ENCODE results near the gene TPRKB. TPM values are rescaled to one million over a fixed set of nuclear protein-coding genes. Genes with fewer than 3 reads are reported as not detected.
"Not testable (repeated sequence)": the region's sequence is repeated elsewhere in the genome, so short reads cannot be mapped to it uniquely, and the experiment has no call there.

Gene TPRKB
- total and polyA plus RNA-seq, 4 donors = 21.3 to 76.5 (median 40.9) TPM

- not testable (repeated sequence) for DNase-seq; H3K27ac ChIP-seq (ENCODE audit: low read depth in 1 of 2, low read length in 2 of 2); H3K9me3 ChIP-seq (ENCODE audit: control insufficient read depth, low read length); H3K4me3 ChIP-seq (ENCODE audit: low read length in 2 of 2); ATAC-seq (ENCODE audit: low FRiP score); H3K4me1 ChIP-seq (ENCODE audit: control insufficient read depth in 1 of 2, insufficient read depth in 2 of 2, low read length in 2 of 2); H3K36me3 ChIP-seq (ENCODE audit: control insufficient read depth in 1 of 2, insufficient read depth in 2 of 2, low read length in 1 of 2); H3K27me3 ChIP-seq (ENCODE audit: control insufficient read depth in 1 of 2, insufficient read depth in 2 of 2, low read length in 1 of 2)
- intact Hi-C loops (cut with DNase I) = loop anchor here in 1 of 2 donors (10.0 kb wide), 1 partner anchor 90 kb away; no protein-coding TSS in a partner anchor
- 55 to 64% methylated on average over 9 of the region's 9 CpGs for WGBS, 2 donors
Measured at GRCh38 chr2:73684905-73685304, 52.2 kb downstream of the TPRKB start.

- 89 to 95% methylated on average over 1 of the region's 1 CpG for WGBS, 2 donors
- DNase-seq; ATAC-seq (ENCODE audit: low FRiP score); H3K36me3 ChIP-seq (ENCODE audit: control insufficient read depth in 1 of 2, insufficient read depth in 2 of 2, low read length in 1 of 2); H3K4me1 ChIP-seq (ENCODE audit: control insufficient read depth in 1 of 2, insufficient read depth in 2 of 2, low read length in 2 of 2); H3K4me3 ChIP-seq (ENCODE audit: low read length in 2 of 2); H3K9me3 ChIP-seq (ENCODE audit: control insufficient read depth, low read length); H3K27ac ChIP-seq (ENCODE audit: low read depth in 1 of 2, low read length in 2 of 2); H3K27me3 ChIP-seq (ENCODE audit: control insufficient read depth in 1 of 2, insufficient read depth in 2 of 2, low read length in 1 of 2): not testable (repeated sequence)
- intact Hi-C loops (cut with DNase I) = loop anchor here in 1 of 2 donors (10.0 kb wide), 1 partner anchor 90 kb away; no protein-coding TSS in a partner anchor
Measured at GRCh38 chr2:73684325-73684724, 52.8 kb downstream of the TPRKB start.

- not testable (repeated sequence) for DNase-seq; H3K4me1 ChIP-seq (ENCODE audit: control insufficient read depth in 1 of 2, insufficient read depth in 2 of 2, low read length in 2 of 2); H3K9me3 ChIP-seq (ENCODE audit: control insufficient read depth, low read length); H3K27me3 ChIP-seq (ENCODE audit: control insufficient read depth in 1 of 2, insufficient read depth in 2 of 2, low read length in 1 of 2); H3K4me3 ChIP-seq (ENCODE audit: low read length in 2 of 2); H3K27ac ChIP-seq (ENCODE audit: low read depth in 1 of 2, low read length in 2 of 2); H3K36me3 ChIP-seq (ENCODE audit: control insufficient read depth in 1 of 2, insufficient read depth in 2 of 2, low read length in 1 of 2)
- WGBS, 2 donors = 16 to 20% methylated on average over 5 of the region's 5 CpGs
- intact Hi-C loops (cut with DNase I) = loop anchor here in 1 of 2 donors (10.0 kb wide), 1 partner anchor 95 kb away; no protein-coding TSS in a partner anchor
- ATAC-seq (ENCODE audit: low FRiP score) = peak; percentile 60
Measured at GRCh38 chr2:73679951-73680571, 57.1 kb downstream of the TPRKB start.

Other genes starting within 250 kb of the TPRKB start
- not detected for gene NAT8, start 94.9 kb downstream of the TPRKB start, total RNA-seq
- not detected for gene NAT8, start 94.9 kb downstream of the TPRKB start, polyA plus RNA-seq
- 10 to 100 TPM; 22.1 to 27.6 TPM for gene DUSP11, start 42.8 kb upstream of the TPRKB start, total RNA-seq
- gene DUSP11, start 42.8 kb upstream of the TPRKB start, polyA plus RNA-seq = 10 to 100 TPM; 16.5 to 17.8 TPM
- not detected for gene C2orf78, start 46.8 kb upstream of the TPRKB start, total RNA-seq
- not detected for gene C2orf78, start 46.8 kb upstream of the TPRKB start, polyA plus RNA-seq
- gene STAMBP, start 91.6 kb upstream of the TPRKB start, total RNA-seq = 10 to 100 TPM; 32.4 to 33.2 TPM
- gene STAMBP, start 91.6 kb upstream of the TPRKB start, polyA plus RNA-seq = 10 to 100 TPM; 32.3 to 43.5 TPM
- gene ACTG2, start 155.7 kb upstream of the TPRKB start, total RNA-seq = 1,000 to 10,000 TPM in 1 of 2 donors, 100 to 1,000 TPM in 1; 416 to 1,843 TPM
- 100 to 1,000 TPM; 119 to 301 TPM for gene ACTG2, start 155.7 kb upstream of the TPRKB start, polyA plus RNA-seq
- gene DGUOK, start 189.5 kb upstream of the TPRKB start, total RNA-seq = 10 to 100 TPM; 47.5 to 49.8 TPM
- gene DGUOK, start 189.5 kb upstream of the TPRKB start, polyA plus RNA-seq = 10 to 100 TPM; 85.5 to 86.7 TPM
- 10 to 100 TPM in 1 of 2 donors, 1 to 10 TPM in 1; 9.5 to 12.1 TPM for gene TET3, start 247.6 kb upstream of the TPRKB start, total RNA-seq
- gene TET3, start 247.6 kb upstream of the TPRKB start, polyA plus RNA-seq = 1 to 10 TPM; 1.0 to 1.9 TPM

Data from aorta (tissue), 5 donors.